ENCODE results near the gene LHCGR. TPM values are rescaled to one million over a fixed set of nuclear protein-coding genes. Genes with fewer than 3 reads are reported as not detected.

LHCGR gene
- total RNA-seq, 1 experiment from 2014 or later: 0.31 TPM

GRCh38 chr2:48799601-48800000 lies 44.1 kb upstream of the LHCGR start (continued):
- no peak for TF ChIP-seq HMGXB4 (CRISPR knock-in tag; IDR thresholded peaks at IDR 0.05)
- TF ChIP-seq ESRRA (CRISPR knock-in tag; IDR thresholded peaks at IDR 0.05; ENCODE audit: borderline replicate concordance): no peak

GRCh38 chr2:48795065-48795464 lies 39.5 kb upstream of the LHCGR start:
- CTCF ChIA-PET: no interaction called here
- H3K4me3 Mint-ChIP-seq: no peak overlapping the region
- TF ChIP-seq AR (CRISPR knock-in tag; IDR thresholded peaks at IDR 0.05) (no peak), SMAD4 (CRISPR knock-in tag; IDR thresholded peaks at IDR 0.05) (no peak), ELF4 (CRISPR knock-in tag; IDR thresholded peaks at IDR 0.05; ENCODE audit: low read depth) (no peak), E2F1 (CRISPR knock-in tag; IDR thresholded peaks at IDR 0.05) (no peak), NR3C1 (CRISPR knock-in tag; conservative IDR thresholded peaks at IDR 0.05; ENCODE audit: low read depth) (no peak), ZNF232 (CRISPR knock-in tag; IDR thresholded peaks at IDR 0.05) (no peak), ZNF512 (CRISPR knock-in tag; IDR thresholded peaks at IDR 0.05; ENCODE audit: borderline replicate concordance) (no peak), PRDM15 (CRISPR knock-in tag; IDR thresholded peaks at IDR 0.05) (no peak), MXD4 (CRISPR knock-in tag; IDR thresholded peaks at IDR 0.05; ENCODE audit: borderline replicate concordance) (no peak), TP53 (CRISPR knock-in tag; IDR thresholded peaks at IDR 0.05) (no peak), ZBTB21 (CRISPR knock-in tag; IDR thresholded peaks at IDR 0.05; ENCODE audit: borderline replicate concordance) (no peak), CTCF (IDR thresholded peaks at IDR 0.05) (no peak), FOXP1 (CRISPR knock-in tag; IDR thresholded peaks at IDR 0.05; ENCODE audit: borderline replicate concordance) (no peak), ARID4B (CRISPR knock-in tag; IDR thresholded peaks at IDR 0.05; ENCODE audit: borderline replicate concordance) (no peak), NFATC4 (CRISPR knock-in tag; IDR thresholded peaks at IDR 0.05) (no peak), RORB (CRISPR knock-in tag; IDR thresholded peaks at IDR 0.05) (no peak), GABPB1 (CRISPR knock-in tag; IDR thresholded peaks at IDR 0.05) (no peak), HMGA2 (CRISPR knock-in tag; IDR thresholded peaks at IDR 0.05) (no peak)

More at GRCh38 chr2:48795065-48795464, 39.5 kb upstream of the LHCGR start:
- no peaks in the 10 kb centered on the region for H3K9me3 Mint-ChIP-seq
- no peak for DNase-seq (ENCODE audit: low spot score)
- peaks cover 34% of the 10 kb centered on the region for H3K4me1 Mint-ChIP-seq
- no peaks in the 10 kb centered on the region for H3K36me3 Mint-ChIP-seq
- H3K27me3 Mint-ChIP-seq (ENCODE audit: low read depth): no peaks in the 10 kb centered on the region
- H3K27ac Mint-ChIP-seq: no peak overlapping the region
- POLR2A ChIA-PET: no interaction called here
- no peak for ATAC-seq
